ENCODE data around the gene KHDC1L. TPM values are rescaled to one million over a fixed set of nuclear protein-coding genes. Genes with fewer than 3 reads are reported as not detected.
"Not testable (repeated sequence)": the region's sequence is repeated elsewhere in the genome, so short reads cannot be mapped to it uniquely, and the experiment has no call there.

The KHDC1L gene, protein sequence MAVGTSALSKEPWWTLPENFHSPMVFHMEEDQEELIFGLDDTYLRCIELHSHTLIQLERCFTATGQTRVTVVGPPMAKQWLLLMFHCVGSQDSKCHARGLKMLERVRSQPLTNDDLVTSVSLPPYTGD
- not detected for total RNA-seq
- total RNA-seq (2013) = not detected
- total RNA-seq = 0 to 0.04 (median 0) reads per million in 29 experiments

DNA sequence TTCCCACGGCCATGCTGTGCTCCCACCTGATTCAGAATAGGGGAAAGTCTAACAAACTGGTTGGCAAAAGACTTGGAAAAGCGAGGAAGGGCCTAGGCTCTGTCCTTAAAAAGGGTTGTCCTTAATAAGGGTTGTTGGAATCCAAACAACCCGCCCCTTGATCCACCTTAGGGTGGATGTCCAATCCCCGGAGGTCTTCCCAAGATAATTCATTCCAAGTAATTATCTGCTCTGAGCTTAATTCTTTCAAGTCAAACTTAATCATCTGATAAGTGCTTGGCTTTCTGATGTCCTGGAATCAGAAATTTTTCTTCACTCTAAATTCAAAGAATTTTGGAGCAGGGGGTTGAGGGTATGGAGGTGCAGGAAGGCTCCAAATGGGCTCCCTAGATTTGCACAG, at the start of gene KHDC1L:
Gene KHDC1L, minus strand, starts transcription at position 101 of the 400 bp plus-strand sequence. Its CDS starts 88 bp downstream, at position 13.
- POLR2A ChIA-PET = no interaction called here
- CTCF ChIA-PET = no interaction called here

DNA sequence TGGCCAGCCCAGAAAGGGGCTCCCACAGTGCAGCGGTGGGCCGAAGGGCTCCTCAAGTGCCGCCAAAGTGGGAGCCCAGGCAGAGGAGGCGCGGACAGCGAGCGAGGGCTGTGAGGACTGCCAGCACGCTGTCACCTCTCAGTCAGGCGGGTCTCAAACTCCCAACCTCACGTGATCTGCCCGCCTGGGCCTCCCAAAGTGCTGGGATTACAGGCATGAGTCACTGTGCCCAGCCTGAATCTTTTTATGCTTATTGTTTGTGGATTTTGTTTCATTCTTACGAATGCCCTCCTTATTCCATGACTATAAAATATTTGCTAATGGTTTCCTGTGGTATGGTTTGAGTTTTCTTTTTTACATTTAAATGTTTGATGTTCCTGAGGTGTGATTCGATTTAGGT, 44.0 kb upstream of the KHDC1L start:
- H3K9me3 Mint-ChIP-seq; H3K27me3 Mint-ChIP-seq; ATAC-seq (replicated peaks in 1 of 4); H3K27ac Mint-ChIP-seq; H3K36me3 ChIP-seq (ENCODE audit: control insufficient read depth in 2 of 2, extremely low read depth in 1 of 2, insufficient read depth in 1 of 2, low read length in 1 of 2); DNase-seq; CTCF ChIA-PET; H3K9me3 ChIP-seq; H3K4me3 Mint-ChIP-seq; H3K27ac ChIP-seq (ENCODE audit: low read length); POLR2A ChIA-PET; H3K4me1 ChIP-seq (ENCODE audit: control insufficient read depth in 1 of 2, extremely low read depth in 1 of 2, insufficient read depth in 2 of 2, low read length in 2 of 2); H3K27me3 ChIP-seq (replicated peaks in 1 of 2; ENCODE audit: control insufficient read depth in 2 of 2, extremely low read depth in 1 of 2, insufficient read depth in 2 of 2, low read length in 1 of 2); H3K4me3 ChIP-seq (ENCODE audit: control insufficient read depth in 1 of 2, extremely low read depth in 1 of 2, low read length in 1 of 2): not testable (repeated sequence)
- WGBS (ENCODE audit: insufficient coverage) = 100% methylated on average over 7 of the region's 13 CpGs
- Mint-ChIP-seq H3K36me3 (peaks cover 14% of the 10 kb centered on the region), H3K4me1 (peaks cover 15 to 16% (median 16%) of the 10 kb centered on the region in 3 donors)

More for the DNA sequence above, at the start of gene KHDC1L:
- Mint-ChIP-seq H3K36me3 (no peaks in the 10 kb centered on the region), H3K4me3 (no peak within 1 kb of the TSS), H3K9me3 (no peaks in the 10 kb centered on the region), H3K4me1 (no peaks in the 10 kb centered on the region), H3K27me3 (no peaks in the 10 kb centered on the region), H3K27ac (no peak within 1 kb of the TSS)
- Histone ChIP-seq H3K27ac (ENCODE audit: low read length) (no peak within 1 kb of the TSS), H3K36me3 (ENCODE audit: control insufficient read depth in 2 of 2, extremely low read depth in 1 of 2, insufficient read depth in 1 of 2, low read length in 1 of 2) (no peaks in the 10 kb centered on the region), H3K27me3 (replicated peaks in 1 of 2; ENCODE audit: control insufficient read depth in 2 of 2, extremely low read depth in 1 of 2, insufficient read depth in 2 of 2, low read length in 1 of 2) (peaks cover 0 to 4% of the 10 kb centered on the region in 2 experiments), H3K4me1 (ENCODE audit: control insufficient read depth in 1 of 2, extremely low read depth in 1 of 2, insufficient read depth in 2 of 2, low read length in 2 of 2) (no peaks in the 10 kb centered on the region), H3K4me3 (ENCODE audit: control insufficient read depth in 1 of 2, extremely low read depth in 1 of 2, low read length in 1 of 2) (no peak within 1 kb of the TSS), H3K9me3 (no peaks in the 10 kb centered on the region)
- no peak for DNase-seq
- WGBS (ENCODE audit: insufficient coverage) = 100% methylated on average over 1 of the region's 4 CpGs
- ATAC-seq (replicated peaks in 1 of 4) = no peak

DNA sequence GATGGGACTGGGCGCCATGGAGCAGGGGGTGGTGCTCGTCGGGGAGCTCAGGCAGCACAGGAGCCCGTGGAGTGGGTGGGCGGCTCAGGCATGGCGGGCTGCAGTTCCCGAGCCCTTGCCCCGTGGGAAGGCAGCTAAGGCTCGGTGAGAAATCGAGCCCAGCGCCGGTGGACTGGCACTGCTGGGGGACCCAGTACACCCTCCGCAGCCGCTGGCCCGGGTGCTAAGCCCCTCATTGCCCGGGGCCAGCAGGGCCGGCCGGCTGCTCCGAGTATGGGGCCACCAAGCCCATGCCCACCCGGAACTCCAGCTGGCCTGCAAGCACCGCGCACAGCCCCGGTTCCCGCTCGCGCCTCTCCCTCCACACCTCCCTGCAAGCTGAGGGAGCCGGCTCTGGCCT, 43.6 kb upstream of the KHDC1L start:
- POLR2A ChIA-PET; H3K27me3 Mint-ChIP-seq; H3K27me3 ChIP-seq (replicated peaks in 1 of 2; ENCODE audit: control insufficient read depth in 2 of 2, extremely low read depth in 1 of 2, insufficient read depth in 2 of 2, low read length in 1 of 2); H3K9me3 ChIP-seq; CTCF ChIA-PET; H3K4me1 ChIP-seq (ENCODE audit: control insufficient read depth in 1 of 2, extremely low read depth in 1 of 2, insufficient read depth in 2 of 2, low read length in 2 of 2); H3K27ac Mint-ChIP-seq; DNase-seq; H3K9me3 Mint-ChIP-seq; H3K36me3 ChIP-seq (ENCODE audit: control insufficient read depth in 2 of 2, extremely low read depth in 1 of 2, insufficient read depth in 1 of 2, low read length in 1 of 2); H3K4me3 Mint-ChIP-seq; H3K27ac ChIP-seq (ENCODE audit: low read length); ATAC-seq (replicated peaks in 1 of 4); H3K4me3 ChIP-seq (ENCODE audit: control insufficient read depth in 1 of 2, extremely low read depth in 1 of 2, low read length in 1 of 2): not testable (repeated sequence)
- Mint-ChIP-seq H3K4me1 (peaks cover 19 to 20% (median 20%) of the 10 kb centered on the region in 3 donors), H3K36me3 (peaks cover 14% of the 10 kb centered on the region)
- 94% methylated on average over 12 of the region's 27 CpGs for WGBS (ENCODE audit: insufficient coverage)

DNA sequence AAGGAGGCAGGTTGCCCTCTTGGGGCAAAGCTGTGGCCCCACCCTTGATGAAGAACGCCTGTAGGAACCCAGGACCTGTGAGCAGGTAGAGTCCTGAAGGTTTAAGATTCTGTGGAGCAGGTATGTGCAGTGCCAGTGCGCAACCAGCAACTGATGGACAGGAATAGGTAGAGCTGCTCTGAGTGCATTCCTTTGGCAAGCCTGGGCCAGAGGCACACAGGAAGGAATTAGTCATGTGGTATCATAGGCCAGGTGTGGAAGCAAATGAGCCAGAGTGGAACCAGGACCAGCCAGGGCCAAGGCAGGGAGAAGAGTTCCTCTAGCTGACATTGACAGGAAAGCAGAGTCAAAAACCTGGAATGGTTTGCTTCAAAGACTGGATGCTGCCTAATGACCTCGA, 39.1 kb upstream of the KHDC1L start:
- H3K9me3 Mint-ChIP-seq = no peaks in the 10 kb centered on the region
- Histone ChIP-seq H3K4me3 (ENCODE audit: control insufficient read depth in 1 of 2, extremely low read depth in 1 of 2, low read length in 1 of 2) (no peak overlapping the region), H3K27ac (ENCODE audit: low read length) (no peak overlapping the region), H3K9me3 (no peaks in the 10 kb centered on the region), H3K36me3 (ENCODE audit: control insufficient read depth in 2 of 2, extremely low read depth in 1 of 2, insufficient read depth in 1 of 2, low read length in 1 of 2) (peaks cover 0 to 4% of the 10 kb centered on the region in 2 donors), H3K27me3 (replicated peaks in 1 of 2; ENCODE audit: control insufficient read depth in 2 of 2, extremely low read depth in 1 of 2, insufficient read depth in 2 of 2, low read length in 1 of 2) (no peaks in the 10 kb centered on the region), H3K4me1 (ENCODE audit: control insufficient read depth in 1 of 2, extremely low read depth in 1 of 2, insufficient read depth in 2 of 2, low read length in 2 of 2) (peaks cover 14 to 20% of the 10 kb centered on the region in 2 experiments)
- H3K36me3 Mint-ChIP-seq = peaks cover 14% of the 10 kb centered on the region
- no peaks in the 10 kb centered on the region for H3K27me3 Mint-ChIP-seq
- H3K4me1 Mint-ChIP-seq = peaks cover 30 to 34% (median 31%) of the 10 kb centered on the region in 3 donors
- DNase-seq (no peak), ATAC-seq (replicated peaks in 1 of 4) (no peak)
- WGBS (ENCODE audit: insufficient coverage) = 95% methylated on average over 3 of the region's 3 CpGs
- H3K4me3 Mint-ChIP-seq = peak overlapping the region; percentile 74 to 91 (median 90)
- POLR2A ChIA-PET = no interaction called here
- peak overlapping the region; percentile 11 to 34 for H3K27ac Mint-ChIP-seq
- CTCF ChIA-PET = no interaction called here

DNA sequence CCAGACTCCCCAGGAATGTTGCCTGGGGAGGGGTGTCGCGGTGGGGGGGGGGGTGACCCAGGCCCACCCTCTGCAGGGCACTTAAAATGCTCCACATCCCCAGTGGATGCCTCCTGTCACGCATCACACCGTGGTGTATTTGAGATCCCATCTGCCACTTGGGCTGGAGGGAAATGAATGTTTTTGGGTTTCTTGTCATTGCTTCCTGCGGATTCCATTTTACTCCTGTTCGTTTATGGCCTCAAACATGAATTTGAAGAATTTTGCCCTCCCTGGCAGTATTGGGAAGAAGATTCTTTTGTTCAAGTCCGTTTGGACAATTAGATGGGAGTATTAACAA, 38.2 kb upstream of the KHDC1L start:
- Histone ChIP-seq H3K4me1 (ENCODE audit: control insufficient read depth in 1 of 2, extremely low read depth in 1 of 2, insufficient read depth in 2 of 2, low read length in 2 of 2) (peaks cover 14 to 20% of the 10 kb centered on the region in 2 experiments), H3K9me3 (no peaks in the 10 kb centered on the region), H3K4me3 (ENCODE audit: control insufficient read depth in 1 of 2, extremely low read depth in 1 of 2, low read length in 1 of 2) (peak overlapping the region; percentile 83 to 92), H3K27ac (ENCODE audit: low read length) (peak overlapping the region; percentile 72), H3K27me3 (replicated peaks in 1 of 2; ENCODE audit: control insufficient read depth in 2 of 2, extremely low read depth in 1 of 2, insufficient read depth in 2 of 2, low read length in 1 of 2) (no peaks in the 10 kb centered on the region), H3K36me3 (ENCODE audit: control insufficient read depth in 2 of 2, extremely low read depth in 1 of 2, insufficient read depth in 1 of 2, low read length in 1 of 2) (peaks cover 0 to 4% of the 10 kb centered on the region in 2 donors)
- ATAC-seq (replicated peaks in 1 of 4) (peak; percentile 6 to 18 (median 8)), DNase-seq (no peak)
- ChIA-PET CTCF (no interaction called here), POLR2A (no interaction called here)
- Mint-ChIP-seq H3K27me3 (no peaks in the 10 kb centered on the region), H3K4me3 (peak overlapping the region; percentile 74 to 91 (median 90)), H3K27ac (peak overlapping the region; percentile 39 to 64), H3K36me3 (peaks cover 14% of the 10 kb centered on the region), H3K4me1 (peaks cover 30 to 34% (median 31%) of the 10 kb centered on the region in 3 donors), H3K9me3 (no peaks in the 10 kb centered on the region)
- WGBS (ENCODE audit: insufficient coverage) = no CpG with 5 or more reads among the region's 7 CpGs

DNA sequence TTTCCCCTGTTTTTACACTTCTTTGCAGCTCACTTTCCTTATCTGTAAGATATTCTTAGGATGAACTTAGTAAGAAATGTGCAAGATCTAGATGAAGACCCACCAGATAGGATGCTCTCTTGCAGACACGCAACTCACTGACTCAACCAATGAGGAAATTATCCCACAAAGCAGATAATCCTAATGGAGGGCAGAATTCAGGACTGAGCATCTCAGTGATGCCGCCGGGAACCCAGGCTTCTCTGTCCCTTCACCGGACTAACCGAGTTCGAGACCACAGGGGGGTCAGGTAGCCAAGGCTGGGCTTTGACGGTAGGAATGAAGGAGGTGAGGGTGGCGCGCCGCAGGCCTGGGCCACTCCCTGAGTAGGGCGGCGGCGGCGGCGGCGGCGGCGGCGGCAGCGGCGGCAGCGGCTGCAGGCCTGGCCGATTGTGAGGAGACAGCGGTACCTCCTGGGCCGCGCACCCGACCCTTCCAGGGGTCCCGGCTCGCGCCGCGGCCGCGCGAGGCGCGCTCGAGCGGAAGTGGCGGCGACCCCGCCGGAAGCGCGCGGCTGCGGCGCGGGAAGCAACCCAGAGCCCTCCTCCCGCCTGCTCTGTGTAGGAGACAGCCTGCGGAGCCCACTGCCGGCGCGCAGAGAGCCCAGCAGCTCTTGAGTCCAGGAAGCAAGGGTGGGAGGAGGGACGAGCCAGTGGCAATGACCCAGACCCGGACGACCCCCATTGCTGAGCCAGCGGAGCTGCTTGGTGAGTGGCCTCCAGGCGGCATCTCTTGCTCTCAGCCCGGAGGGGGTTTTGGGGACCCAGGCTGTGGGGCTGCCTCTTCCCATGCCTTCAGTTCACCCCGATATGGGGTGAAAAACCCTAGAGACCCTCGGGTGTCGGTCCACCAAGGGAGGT, 37.6 kb upstream of the KHDC1L start, which contains the start of gene KHDC1:
Gene KHDC1, minus strand, starts transcription at position 526 of the 899 bp plus-strand sequence. CDS start 20,679 bp downstream, outside the sequence.
- DNase-seq (peak; percentile 11 to 74 (median 46)), ATAC-seq (replicated peaks in 1 of 4) (peak; percentile 91 to 93 (median 92))
- WGBS (ENCODE audit: insufficient coverage) = under 1% methylated on average over 56 of the region's 63 CpGs
- Mint-ChIP-seq H3K4me3 (peak within 1 kb of the TSS; percentile 86 to 91 (median 90)), H3K27ac (peak within 1 kb of the TSS; percentile 89 to 92), H3K9me3 (no peaks in the 10 kb centered on the region), H3K4me1 (peaks cover 30 to 34% (median 31%) of the 10 kb centered on the region in 3 donors), H3K36me3 (peaks cover 11% of the 10 kb centered on the region), H3K27me3 (no peaks in the 10 kb centered on the region)
- no peaks in the 10 kb centered on the region for H3K27me3 ChIP-seq (replicated peaks in 1 of 2; ENCODE audit: control insufficient read depth in 2 of 2, extremely low read depth in 1 of 2, insufficient read depth in 2 of 2, low read length in 1 of 2)
- peaks cover 14 to 20% of the 10 kb centered on the region in 2 experiments for H3K4me1 ChIP-seq (ENCODE audit: control insufficient read depth in 1 of 2, extremely low read depth in 1 of 2, insufficient read depth in 2 of 2, low read length in 2 of 2)
- POLR2A ChIA-PET = no interaction called here
- H3K4me3 ChIP-seq (ENCODE audit: control insufficient read depth in 1 of 2, extremely low read depth in 1 of 2, low read length in 1 of 2) = peak within 1 kb of the TSS; percentile 83 to 92
- peak within 1 kb of the TSS; percentile 80 for H3K27ac ChIP-seq (ENCODE audit: low read length)
- CTCF ChIA-PET = no interaction called here
- H3K36me3 ChIP-seq (ENCODE audit: control insufficient read depth in 2 of 2, extremely low read depth in 1 of 2, insufficient read depth in 1 of 2, low read length in 1 of 2) = no peaks in the 10 kb centered on the region
- H3K9me3 ChIP-seq = no peaks in the 10 kb centered on the region
